Muscle layer of colon (tissue), 2 donors: Measurements from ENCODE around the gene APP.
"Not testable (repeated sequence)": the region's sequence is repeated elsewhere in the genome, so short reads cannot be mapped to it uniquely, and the experiment has no call there.

Experiments
- H3K27ac ChIP-seq: one replicate; pipeline ENCODE4 v1.7.0; 2013; ENCODE audit warnings: low read depth, mild to moderate bottlenecking, low read length, moderate library complexity
- H3K27me3 ChIP-seq, 2 donors: one replicate each; pipeline ENCODE4 v1.7.0; 2013; ENCODE audit warnings: low read length in 2 of 2, mild to moderate bottlenecking in 2 of 2; ENCODE audit not compliant: insufficient read depth in 2 of 2, control insufficient read depth in 1 of 2
- H3K36me3 ChIP-seq: one replicate; pipeline ENCODE4 v1.7.0; 2013; ENCODE audit warnings: mild to moderate bottlenecking, low read length; ENCODE audit not compliant: insufficient read depth
- H3K4me1 ChIP-seq: one replicate; pipeline ENCODE4 v1.7.0; 2013; ENCODE audit warnings: mild to moderate bottlenecking, low read length; ENCODE audit not compliant: insufficient read depth
- H3K4me3 ChIP-seq, 2 donors: one replicate each; pipeline ENCODE4 v1.7.0; 2013; ENCODE audit warnings: low read length in 2 of 2, low read depth in 1 of 2, mild to moderate bottlenecking in 1 of 2, moderate library complexity in 1 of 2
- H3K9ac ChIP-seq: one replicate; pipeline ENCODE4 v1.7.0; 2013; ENCODE audit warnings: low read length
- H3K9me3 ChIP-seq: one replicate; pipeline ENCODE4 v1.7.0; 2013; ENCODE audit warnings: mild to moderate bottlenecking, low read length
- donor health status: abdominal sarcoma.
- donor health status: Adenocarcinoma of cecum.

APP gene

DNA sequence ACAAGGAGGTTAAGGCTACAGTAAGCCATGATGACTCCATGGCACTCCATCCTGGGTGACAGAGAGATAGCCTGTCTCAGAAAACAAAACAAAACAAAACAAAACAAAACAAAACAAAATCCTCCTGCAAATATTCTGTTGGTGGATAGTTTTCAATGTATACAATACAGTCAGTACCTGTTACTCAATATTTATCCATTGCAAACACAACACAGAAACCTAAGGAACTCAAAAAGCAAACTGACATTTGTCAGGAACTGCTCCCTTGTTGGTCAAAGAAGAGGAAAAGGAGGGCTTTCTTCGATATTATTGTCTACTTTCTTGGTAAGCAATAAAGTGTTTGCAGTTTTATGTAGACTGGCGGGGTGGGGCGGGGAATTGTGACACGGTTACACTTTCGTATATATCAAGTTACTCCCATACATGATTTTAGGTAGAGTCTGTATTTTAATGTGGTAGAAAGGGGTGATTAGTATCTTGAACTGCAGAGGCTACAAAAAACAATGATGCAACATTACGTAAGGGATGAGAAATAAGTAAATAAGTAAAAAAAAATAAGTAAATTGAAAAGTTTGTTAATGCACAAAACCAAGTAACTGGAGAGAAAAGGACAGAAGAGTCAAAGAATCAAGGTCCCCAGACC lies 31.8 kb downstream of the APP start:
- Histone ChIP-seq H3K36me3 (no peaks in the 10 kb centered on the region), H3K27ac (no peak overlapping the region), H3K27me3 (no peaks in the 10 kb centered on the region), H3K4me1 (peaks cover 15% of the 10 kb centered on the region), H3K9ac (no peak overlapping the region), H3K9me3 (no peaks in the 10 kb centered on the region), H3K4me3 (no peak overlapping the region)

DNA sequence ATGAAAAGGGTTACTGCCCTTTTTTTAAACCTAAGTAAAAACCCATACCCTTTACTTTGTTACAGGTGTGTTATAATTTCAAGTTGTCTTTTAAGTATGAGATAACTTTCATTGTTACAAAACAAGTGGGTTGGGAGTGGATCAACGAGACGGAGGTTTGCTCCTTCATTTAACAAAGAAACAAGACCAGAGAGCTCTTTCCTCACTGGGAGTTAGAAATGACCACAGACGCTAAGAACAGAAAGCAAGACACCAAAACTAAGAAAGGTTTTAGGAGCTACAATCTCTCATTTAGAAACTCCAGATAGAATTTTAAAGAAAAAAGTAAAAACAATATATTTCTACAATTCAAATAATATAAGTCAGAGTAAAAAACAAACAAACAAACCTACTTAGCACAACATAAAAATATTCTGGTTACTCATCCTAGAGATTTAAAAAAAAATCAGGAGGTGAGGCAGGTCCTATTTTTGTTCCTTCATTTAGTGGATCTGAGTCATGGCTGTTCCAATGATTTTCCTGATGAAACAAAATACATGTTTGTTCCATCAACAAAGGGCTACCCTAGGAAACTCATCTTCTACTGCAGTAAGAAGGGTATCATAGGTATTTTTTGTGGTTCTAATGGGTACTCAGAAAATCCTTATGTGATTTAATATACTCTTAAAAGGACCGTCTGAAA lies 33.0 kb downstream of the APP start:
- Histone ChIP-seq H3K4me1 (peaks cover 15% of the 10 kb centered on the region), H3K27ac (no peak overlapping the region)

DNA sequence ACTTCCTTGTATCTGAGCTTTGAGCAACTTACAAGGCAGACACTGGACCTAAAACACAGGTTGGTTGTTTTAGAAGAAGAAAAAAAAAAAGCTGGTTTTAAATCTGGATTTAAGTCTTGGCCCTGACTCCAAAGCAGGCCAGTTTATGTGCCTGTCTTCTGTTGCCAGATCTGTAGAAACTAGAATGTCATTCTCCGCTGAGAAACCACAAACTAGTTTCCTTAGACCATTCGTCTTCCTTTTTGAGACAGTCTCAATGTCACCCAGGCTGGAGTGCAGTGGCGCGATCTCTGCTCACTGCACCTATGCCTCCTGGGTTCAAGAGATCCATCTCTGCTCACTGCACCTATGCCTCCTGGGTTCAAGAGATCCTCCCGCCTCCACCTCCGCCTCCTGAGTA lies 33.9 kb downstream of the APP start:
- H3K27ac ChIP-seq = no peak overlapping the region
- H3K9me3 ChIP-seq = no peaks in the 10 kb centered on the region
- H3K27me3 ChIP-seq = no peaks in the 10 kb centered on the region
- no peaks in the 10 kb centered on the region for H3K36me3 ChIP-seq
- H3K9ac ChIP-seq = no peak overlapping the region
- H3K4me1 ChIP-seq = peaks cover 15% of the 10 kb centered on the region
- H3K4me3 ChIP-seq = no peak overlapping the region

More for the DNA sequence above, 33.0 kb downstream of the APP start:
- Histone ChIP-seq H3K36me3 (no peaks in the 10 kb centered on the region), H3K4me3 (no peak overlapping the region), H3K9ac (no peak overlapping the region), H3K9me3 (no peaks in the 10 kb centered on the region), H3K27me3 (no peaks in the 10 kb centered on the region)

DNA sequence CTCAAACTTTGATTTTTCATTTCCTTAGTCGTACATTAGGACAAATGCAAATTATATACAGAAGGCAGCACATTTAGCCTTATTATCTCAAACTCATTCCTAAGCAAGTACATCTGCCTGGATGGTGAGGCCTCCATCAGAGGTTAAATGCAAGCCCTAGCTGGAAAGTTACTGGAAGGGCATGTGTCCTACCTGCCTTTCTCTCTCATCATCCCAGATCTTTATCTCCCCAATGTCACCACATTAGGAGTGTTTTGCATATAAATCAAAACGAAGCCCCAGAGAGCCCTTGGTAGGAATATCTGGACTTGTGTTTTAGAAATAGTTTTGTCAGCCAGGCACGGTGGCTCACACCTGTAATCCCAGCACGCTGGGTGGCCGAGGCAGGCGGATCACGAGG lies 35.0 kb downstream of the APP start:
- peaks cover 8% of the 10 kb centered on the region for H3K4me1 ChIP-seq
- no peaks in the 10 kb centered on the region for H3K36me3 ChIP-seq

DNA sequence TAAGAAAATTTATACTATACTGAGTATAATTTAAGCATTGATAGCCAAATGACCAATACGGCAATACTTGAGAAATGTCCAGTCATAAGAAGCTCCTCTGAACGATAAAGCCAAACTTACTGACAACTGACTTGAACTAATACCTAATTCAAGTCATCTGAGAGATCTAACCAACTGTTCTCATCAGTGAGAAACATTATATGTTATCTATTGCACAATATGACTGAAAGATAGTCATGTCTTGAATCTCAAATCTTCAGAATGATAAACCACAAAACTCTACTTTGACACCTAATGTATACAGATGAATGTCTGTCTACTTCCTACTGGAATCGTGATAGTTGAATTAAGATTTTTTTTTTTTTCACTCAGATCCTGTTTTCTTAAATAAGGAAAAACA lies 39.0 kb downstream of the APP start:
- Histone ChIP-seq H3K27me3 (no peaks in the 10 kb centered on the region), H3K27ac (no peak overlapping the region), H3K36me3 (no peaks in the 10 kb centered on the region), H3K9ac (no peak overlapping the region), H3K4me1 (peaks cover 2% of the 10 kb centered on the region), H3K4me3 (no peak overlapping the region), H3K9me3 (no peaks in the 10 kb centered on the region)

More for the DNA sequence above, 35.0 kb downstream of the APP start:
- Histone ChIP-seq H3K9ac (no peak overlapping the region), H3K27me3 (no peaks in the 10 kb centered on the region), H3K9me3 (no peaks in the 10 kb centered on the region), H3K27ac (no peak overlapping the region), H3K4me3 (no peak overlapping the region)

DNA sequence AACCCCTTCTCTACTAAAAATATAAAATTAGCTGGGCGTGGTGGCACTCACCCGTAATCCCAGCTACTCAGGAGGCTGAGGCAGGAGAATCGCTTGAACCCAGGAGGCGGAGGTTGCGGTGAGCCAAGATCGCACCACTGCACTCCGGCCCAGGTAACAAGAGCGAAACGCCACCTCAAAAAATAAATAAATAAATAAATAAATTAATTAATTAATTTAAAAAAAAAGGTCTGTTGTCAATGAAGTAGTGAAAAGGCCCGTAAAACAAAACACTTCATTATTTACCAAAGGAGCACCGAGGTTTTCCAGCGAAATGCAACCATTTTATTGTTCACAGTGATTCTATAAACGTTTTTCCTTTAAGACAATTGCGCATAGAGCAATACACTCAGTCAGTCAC lies 39.5 kb downstream of the APP start:
- H3K27me3 ChIP-seq, H3K9me3 ChIP-seq, H3K4me3 ChIP-seq, H3K27ac ChIP-seq, H3K9ac ChIP-seq, H3K36me3 ChIP-seq, H3K4me1 ChIP-seq: not testable (repeated sequence)

DNA sequence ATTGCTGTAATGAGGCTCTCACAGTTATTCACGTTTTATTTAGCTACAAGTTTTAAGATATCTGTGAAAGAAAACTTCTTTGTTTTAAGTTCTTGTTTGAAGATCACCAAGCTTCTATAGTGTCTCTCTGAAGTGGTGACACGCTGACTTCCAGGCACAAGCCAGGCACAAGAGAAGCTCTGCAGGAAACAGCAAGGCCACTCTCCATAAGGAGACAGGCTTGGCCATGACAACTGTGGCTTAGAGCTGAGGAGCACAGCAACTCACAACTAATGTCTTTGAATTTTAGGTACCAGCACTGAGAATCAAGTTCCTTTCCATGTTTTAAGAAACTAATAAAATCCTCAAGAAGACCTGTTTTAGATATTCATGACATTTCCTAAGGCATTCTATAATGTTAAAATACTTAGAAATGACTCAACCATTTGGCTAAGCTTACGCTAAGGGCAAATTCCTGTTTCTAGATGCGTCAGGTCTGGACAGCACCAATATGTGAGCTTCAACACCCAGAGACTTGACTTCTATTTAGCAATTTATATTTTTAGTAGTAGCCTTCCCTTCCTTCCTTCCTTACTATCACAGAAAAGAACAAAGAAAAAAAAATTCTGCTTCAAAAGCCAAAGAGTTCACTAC lies 40.2 kb downstream of the APP start:
- Histone ChIP-seq H3K4me3 (no peak overlapping the region), H3K27me3 (no peaks in the 10 kb centered on the region), H3K9ac (no peak overlapping the region), H3K36me3 (no peaks in the 10 kb centered on the region), H3K9me3 (no peaks in the 10 kb centered on the region), H3K27ac (no peak overlapping the region), H3K4me1 (peaks cover 9% of the 10 kb centered on the region)

DNA sequence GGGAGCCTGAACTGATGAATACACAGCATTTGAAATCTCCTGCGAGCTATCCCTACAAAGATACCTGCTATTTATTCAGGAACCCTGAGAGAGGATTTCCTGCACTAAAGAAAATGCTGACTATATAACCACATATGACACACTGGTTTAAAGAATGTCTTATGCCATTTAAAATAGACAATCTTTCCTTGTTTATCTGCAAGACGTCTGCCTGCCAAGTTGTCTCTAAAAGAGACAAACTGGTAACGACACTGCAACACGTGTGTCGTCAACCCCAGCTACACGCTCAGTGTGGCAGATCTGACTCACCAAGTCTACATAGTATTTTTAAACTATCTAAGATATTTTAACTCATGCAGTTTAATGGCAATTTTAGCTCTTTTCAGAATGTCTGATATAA lies 42.7 kb downstream of the APP start:
- Histone ChIP-seq H3K27ac (no peak overlapping the region), H3K36me3 (no peaks in the 10 kb centered on the region), H3K4me3 (no peak overlapping the region), H3K9me3 (no peaks in the 10 kb centered on the region), H3K4me1 (peaks cover 30% of the 10 kb centered on the region), H3K27me3 (no peaks in the 10 kb centered on the region), H3K9ac (no peak overlapping the region)

DNA sequence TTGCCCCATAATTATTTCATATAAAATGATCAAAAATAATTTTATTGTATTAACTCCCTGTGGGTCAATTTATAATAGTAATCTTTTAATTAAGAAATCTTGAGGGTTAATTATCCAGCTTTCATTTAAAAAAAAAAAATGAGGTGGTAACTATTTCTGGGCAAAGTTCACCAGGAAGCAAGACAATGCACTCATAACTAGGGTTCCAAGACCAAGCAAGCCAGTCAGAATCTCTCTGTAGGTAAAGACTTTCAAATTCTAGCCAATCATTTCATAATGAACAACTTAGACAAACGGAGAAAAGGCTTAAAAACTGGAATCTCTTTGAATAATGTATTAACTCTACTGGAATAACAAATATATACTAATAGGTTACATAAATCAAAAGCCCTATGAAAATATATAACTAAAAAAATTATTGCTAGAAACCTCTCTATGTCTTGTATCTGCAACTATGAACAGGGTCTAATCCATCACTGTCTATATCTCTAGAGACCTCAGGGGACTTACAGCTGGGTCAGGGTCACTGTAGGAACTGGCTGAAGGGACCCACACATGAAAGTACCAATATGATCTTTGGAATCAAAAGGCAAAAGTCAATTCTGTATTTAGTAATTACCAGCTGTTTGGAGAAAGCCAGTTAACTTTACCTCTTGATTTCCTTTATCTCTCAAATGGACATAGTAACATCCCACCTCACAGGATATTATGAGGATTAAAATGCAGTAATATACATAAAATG lies 43.3 kb downstream of the APP start:
- H3K9me3 ChIP-seq = no peaks in the 10 kb centered on the region
- no peak overlapping the region for H3K9ac ChIP-seq
- H3K27ac ChIP-seq = no peak overlapping the region
- no peaks in the 10 kb centered on the region for H3K27me3 ChIP-seq
- no peaks in the 10 kb centered on the region for H3K36me3 ChIP-seq
- H3K4me1 ChIP-seq = peaks cover 30% of the 10 kb centered on the region
- no peak overlapping the region for H3K4me3 ChIP-seq

DNA sequence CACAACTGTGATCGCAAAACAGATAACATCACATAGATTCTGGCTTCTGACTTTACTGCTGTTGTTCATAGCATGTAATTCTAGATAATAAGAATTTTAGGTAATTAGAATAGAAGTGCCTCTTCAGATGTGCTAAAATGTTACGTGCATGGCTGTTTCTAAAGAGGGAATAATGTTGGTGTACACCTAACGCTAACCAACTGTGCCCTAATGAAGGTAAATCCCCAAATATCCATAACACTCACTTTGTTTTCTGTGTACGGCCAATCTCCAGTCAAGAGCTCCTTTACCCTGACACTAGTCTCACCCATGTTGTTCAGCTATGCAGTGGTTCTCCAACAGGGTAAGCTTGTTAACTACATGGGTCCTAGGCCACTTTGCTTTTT lies 44.4 kb downstream of the APP start:
- Histone ChIP-seq H3K27ac (no peak overlapping the region), H3K27me3 (no peaks in the 10 kb centered on the region), H3K9ac (no peak overlapping the region), H3K4me1 (peaks cover 30% of the 10 kb centered on the region), H3K9me3 (no peaks in the 10 kb centered on the region), H3K4me3 (no peak overlapping the region), H3K36me3 (no peaks in the 10 kb centered on the region)

DNA sequence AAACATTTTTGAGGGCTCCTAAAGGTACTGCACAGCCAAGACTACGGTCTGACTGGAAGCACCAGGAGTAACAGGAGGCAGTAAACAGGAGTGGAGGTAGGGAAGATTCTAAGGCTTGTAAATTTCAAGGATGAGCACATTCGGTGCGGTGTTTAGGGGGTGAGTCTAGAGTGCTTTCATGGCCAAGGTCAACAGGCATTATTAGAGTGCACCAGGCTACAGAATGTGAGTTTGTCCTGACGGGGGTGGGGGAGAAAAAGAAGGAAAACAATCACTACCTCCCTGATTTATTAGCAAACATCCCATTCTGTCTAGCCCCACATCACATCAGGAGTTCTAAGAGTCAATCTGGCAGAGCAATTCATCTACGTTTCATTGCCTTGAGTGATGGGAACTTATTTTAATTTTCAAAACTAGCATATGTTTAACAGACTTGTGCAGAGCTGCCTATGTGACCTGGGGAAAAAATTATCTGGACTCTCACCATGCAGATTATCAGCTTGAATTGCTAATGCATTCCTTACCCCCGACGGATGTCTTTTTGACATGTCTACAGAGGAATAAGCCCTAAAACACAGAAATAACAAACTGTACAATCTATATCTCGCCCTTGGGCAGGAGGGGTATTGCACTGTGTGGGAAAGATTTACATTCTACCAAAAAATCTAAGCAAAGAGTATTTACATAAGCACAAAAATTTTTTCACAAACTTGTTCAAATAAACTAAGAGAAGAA lies 45.0 kb downstream of the APP start:
- Histone ChIP-seq H3K36me3 (no peaks in the 10 kb centered on the region), H3K4me3 (no peak overlapping the region), H3K4me1 (peaks cover 30% of the 10 kb centered on the region), H3K9me3 (no peaks in the 10 kb centered on the region), H3K9ac (no peak overlapping the region), H3K27me3 (no peaks in the 10 kb centered on the region), H3K27ac (no peak overlapping the region)
